Heart left ventricle (tissue), 16 donors: ENCODE data around the gene SIX5. TPM values are rescaled to one million over a fixed set of nuclear protein-coding genes. Genes with fewer than 3 reads are reported as not detected.
"Not testable (repeated sequence)": the region's sequence is repeated elsewhere in the genome, so short reads cannot be mapped to it uniquely, and the experiment has no call there.

Source experiments
- ATAC-seq, 4 donors: fragments of 200-7000 bp; cut with Tn5 transposase; one replicate each; pipeline ENCODE4 v1.9.1; 2020 to 2022; ENCODE audit warnings: moderate library complexity in 4 of 4, mild to moderate bottlenecking in 3 of 4, moderate number of reproducible peaks in 1 of 4
- DNase-seq, 5 donors: peaks; one replicate each; pipeline ENCODE4 v3.0.0-alpha.2; 2020
- H3K27ac ChIP-seq, 12 donors: fragments of 200-600 bp; sonication (generic) in 4 of 12; one replicate each; pipeline versions ENCODE4 v1.5.0 to v1.8.0; 2016 to 2022; ENCODE audit warnings: mild to moderate bottlenecking in 2 of 12
- H3K27me3 ChIP-seq, 9 donors: fragments of 200-600 bp; sonication (generic) in 2 of 9; one replicate each; pipeline versions ENCODE4 v1.5.1 to v1.8.0; 2016 to 2022; ENCODE audit warnings: mild to moderate bottlenecking in 3 of 9
- H3K36me3 ChIP-seq, 9 donors: fragments of 200-600 bp; sonication (generic) in 2 of 9; one replicate each; pipeline versions ENCODE4 v1.5.0 to v1.8.0; 2018 to 2022; ENCODE audit warnings: mild to moderate bottlenecking in 2 of 9
- H3K4me1 ChIP-seq, 12 donors: fragments of 200-600 bp; sonication (generic) in 4 of 12; one replicate each; pipeline versions ENCODE4 v1.5.0 to v1.8.0; 2016 to 2022; ENCODE audit warnings: mild to moderate bottlenecking in 3 of 12
- H3K4me3 ChIP-seq, 12 donors: fragments of 200-600 bp; sonication (generic) in 4 of 12; one replicate each; pipeline versions ENCODE4 v1.5.0 to v1.8.0; 2017 to 2022; ENCODE audit warnings: mild to moderate bottlenecking in 9 of 12, moderate library complexity in 4 of 12
- H3K9me3 ChIP-seq, 12 donors: fragments of 200-600 bp; sonication (generic) in 4 of 12; one replicate each; pipeline versions ENCODE4 v1.5.0 to v1.8.0; 2016 to 2022; ENCODE audit warnings: mild to moderate bottlenecking in 1 of 12
- POLR2A ChIP-seq, 2 donors: fragments of 450-650 bp; IDR thresholded peaks; one replicate each; pipeline ENCODE4 v1.6.1; 2017; ENCODE audit warnings: antibody characterized with exemption in 2 of 2, mild to moderate bottlenecking in 2 of 2, moderate library complexity in 2 of 2
- WGBS, 4 donors: extraction: QIAGEN DNeasy Blood & Tissue Kit in 2 of 4; methylation state at CpG; one replicate each; pipeline versions ENCODE4 v1.1.5 to v1.1.7; 2013 to 2018; 5-methylcytosine and 5-hydroxymethylcytosine counted together
- intact Hi-C, 10 donors: fragments of 100-400 bp; cut with DNase I; formaldehyde crosslinking; loops; one replicate each; pipeline versions ENCODE4 v1.11.1 to v1.14.2; 2022
- polyA plus RNA-seq, 2 donors: library from polyadenylated mRNA; stranded (reverse); fragments of 200-250 nt; gene quantifications; one replicate each; pipeline ENCODE4 v1.2.3, GENCODE V29; 2013
- total RNA-seq, 9 donors: library from RNA; depleted of rRNA in 2 of 9; stranded (reverse); fragments of >200 nt in 2 of 9; fragmentation: NEBNext Ultra II Directional in 3 of 9; extraction: Animal tissue kit (Norgen Biotek cat#: 25700) in 3 of 9; gene quantifications; one replicate each; pipeline versions ENCODE4 v1.1.0 to v1.2.4, GENCODE V29; 2016 to 2023
- TF ChIP-seq, protein P1 (sequence below), 12 donors: fragments of 200-600 bp; sonication (generic) in 4 of 12; IDR thresholded peaks; one replicate each; pipeline versions ENCODE4 v1.5.0 to v1.8.0; 2018 to 2022; ENCODE audit warnings: antibody characterized with exemption in 12 of 12, mild to moderate bottlenecking in 5 of 12
- donor health status: ischemic (EF 13 %, LVEDD 7.1; RV severe dilation, severe dysfunction).
- donor health status: healthy with polysubstance abuse.
- donor health status: DM: no; HTN: yes; CAD: no.
- donor health status: DM: no; HTN: no; CAD: no.
- donor health status: ischemic (EF 25% LVEDD 6.9; RV normal size, moderate dysfunction).
- donor health status: ischemic (EF 25% LVEDD 5.7; RV mildly dilated, moderate dysfunction).
- donor health status: healthy.
- donor health status: DM: yes; HTN: yes; CAD: no.
- donor health status: ischemic (EF 35%, LVEDD 5.7; RV mildly dilated, moderate dysfunction).
- donor health status: nonischemic (EF 11% LVEDD 7.7; RV severe dilation, severe dysfunction).
- donor health status: DM: yes; HTN: yes; CAD: no.
- donor health status: PGD.
- donor health status: ischemic (EF 29% LVEDD 5.4; RV normal size, mild dysfunction).
- donor health status: nonischemic (EF 23%, LVEDD 6.1; RV moderate dilation, normal function).

The SIX5 gene
- total and polyA plus RNA-seq, 11 donors, result 13.7 to 24.0 (median 21.9) TPM

DNA sequence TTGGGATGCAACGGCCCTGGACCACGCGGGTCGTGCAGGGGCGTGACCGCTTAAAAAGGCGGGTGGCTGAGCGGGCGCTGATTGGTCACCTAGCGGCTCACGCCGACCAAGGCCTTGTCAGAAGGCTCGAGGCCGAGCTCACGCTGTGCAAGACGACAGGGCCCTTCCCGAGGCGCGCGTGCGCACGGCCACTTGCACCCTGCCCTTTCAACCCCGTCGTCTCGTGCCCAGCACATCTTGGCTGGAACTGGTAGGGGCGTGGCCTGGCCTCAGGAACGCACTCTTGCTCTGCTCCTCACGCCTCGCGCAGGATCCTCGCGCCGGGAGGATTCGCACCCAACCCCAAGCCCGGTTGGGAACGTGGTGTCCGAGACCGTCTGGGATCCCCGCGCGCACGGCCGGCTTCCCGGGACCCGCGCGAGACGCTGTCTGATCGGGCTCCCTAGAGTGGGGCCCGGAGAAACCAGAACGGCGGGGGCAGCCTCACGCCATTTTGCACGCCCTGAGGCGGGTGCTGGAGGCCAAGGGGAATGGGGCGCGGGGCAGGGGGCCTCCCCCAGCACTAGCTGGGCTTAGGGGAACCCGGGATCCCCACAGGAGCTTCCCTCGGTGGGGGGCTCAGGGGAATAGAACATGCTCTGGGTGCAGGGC is 35.8 kb downstream of the SIX5 start, which contains the start of gene MEIOSIN:
MEIOSIN (plus strand) TSS at position 280 of the 651 bp plus-strand sequence. CDS start 1,938 bp downstream, outside the sequence.
- TF ChIP-seq, protein P1, sequence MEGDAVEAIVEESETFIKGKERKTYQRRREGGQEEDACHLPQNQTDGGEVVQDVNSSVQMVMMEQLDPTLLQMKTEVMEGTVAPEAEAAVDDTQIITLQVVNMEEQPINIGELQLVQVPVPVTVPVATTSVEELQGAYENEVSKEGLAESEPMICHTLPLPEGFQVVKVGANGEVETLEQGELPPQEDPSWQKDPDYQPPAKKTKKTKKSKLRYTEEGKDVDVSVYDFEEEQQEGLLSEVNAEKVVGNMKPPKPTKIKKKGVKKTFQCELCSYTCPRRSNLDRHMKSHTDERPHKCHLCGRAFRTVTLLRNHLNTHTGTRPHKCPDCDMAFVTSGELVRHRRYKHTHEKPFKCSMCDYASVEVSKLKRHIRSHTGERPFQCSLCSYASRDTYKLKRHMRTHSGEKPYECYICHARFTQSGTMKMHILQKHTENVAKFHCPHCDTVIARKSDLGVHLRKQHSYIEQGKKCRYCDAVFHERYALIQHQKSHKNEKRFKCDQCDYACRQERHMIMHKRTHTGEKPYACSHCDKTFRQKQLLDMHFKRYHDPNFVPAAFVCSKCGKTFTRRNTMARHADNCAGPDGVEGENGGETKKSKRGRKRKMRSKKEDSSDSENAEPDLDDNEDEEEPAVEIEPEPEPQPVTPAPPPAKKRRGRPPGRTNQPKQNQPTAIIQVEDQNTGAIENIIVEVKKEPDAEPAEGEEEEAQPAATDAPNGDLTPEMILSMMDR (IDR thresholded peaks at IDR 0.05), result no peak
- TF ChIP-seq POLR2A (IDR thresholded peaks at IDR 0.05), result no peak
- DNase-seq (no peak), ATAC-seq (no peak)
- no peak within 1 kb of the TSS for H3K27ac ChIP-seq
- H3K4me3 ChIP-seq, result no peak within 1 kb of the TSS
- intact Hi-C loops, result loop anchor here in 7 of 10 donors (5.0 kb wide), 2 partner anchors 34 to 41 kb away; partner anchors contain the start of genes SIX5 (in 6 of the 7), QPCTL (in 1 of the 7) and SNRPD2 (in 1 of the 7)
- H3K4me1 ChIP-seq, result peaks cover 0 to 21% (median 12%) of the 10 kb centered on the region in 12 donors
- H3K9me3 ChIP-seq, result no peaks in the 10 kb centered on the region
- 90 to 95% (median 91%) methylated on average over 41 to 59 of the region's 59 CpGs for WGBS, 4 donors
- H3K27me3 ChIP-seq, result no peaks in the 10 kb centered on the region
- no peaks in the 10 kb centered on the region for H3K36me3 ChIP-seq

DNA sequence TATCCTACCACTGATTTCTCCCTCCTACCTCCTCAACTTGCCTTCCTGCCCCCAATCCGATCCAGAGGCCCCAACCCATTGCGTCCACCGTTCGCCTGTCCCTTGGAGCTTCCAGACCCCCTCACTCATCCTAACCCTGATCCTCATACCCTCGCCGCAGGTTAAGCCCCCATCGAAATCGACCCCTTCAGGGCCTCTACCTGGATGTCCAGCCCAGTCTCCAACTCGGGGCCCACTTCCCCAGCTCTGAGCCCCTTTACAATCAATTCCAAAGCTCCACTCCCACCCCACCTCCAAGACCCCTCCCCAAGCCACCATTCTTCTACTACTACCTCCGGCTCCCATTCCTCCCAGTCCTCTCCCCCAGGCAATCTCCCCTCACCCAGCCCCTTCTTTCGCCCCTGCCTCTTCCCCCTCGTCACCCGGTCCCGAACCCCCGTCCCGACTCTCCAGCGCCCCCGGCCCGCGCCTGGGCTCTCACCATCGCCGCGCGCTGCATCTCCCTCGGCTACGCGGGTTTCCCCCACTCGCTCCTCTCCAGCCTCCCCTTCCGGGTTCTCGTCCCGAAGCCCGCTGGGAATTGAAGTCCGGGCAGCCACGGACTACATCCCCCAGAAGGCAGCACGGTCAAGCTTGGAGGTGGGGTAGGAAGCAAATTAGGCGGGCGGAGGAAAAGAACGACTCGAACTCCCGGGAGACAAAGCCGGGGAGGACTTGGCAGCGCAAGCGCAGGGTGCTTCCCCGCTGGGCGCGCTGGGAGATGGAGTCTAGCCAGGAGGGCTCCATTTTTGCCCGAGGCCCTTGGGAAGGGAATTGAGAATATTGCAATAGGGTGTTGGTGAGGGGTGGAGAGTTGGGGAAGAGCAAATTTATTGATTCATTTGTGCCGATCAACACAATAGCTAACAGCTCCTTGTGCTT is 38.4 kb downstream of the SIX5 start, which contains the start of gene FBXO46:
FBXO46 (minus strand) TSS at position 529 of the 921 bp plus-strand sequence. CDS start 17,401 bp downstream, outside the sequence.
- Histone ChIP-seq H3K27me3 (no peaks in the 10 kb centered on the region), H3K36me3 (no peaks in the 10 kb centered on the region), H3K4me3 (peak within 1 kb of the TSS; percentile 66 to 93 (median 80)), H3K4me1 (peaks cover 0 to 22% (median 12%) of the 10 kb centered on the region in 12 donors), H3K27ac (peak within 1 kb of the TSS in 11 of 12 donors; percentile 57 to 84 (median 62)), H3K9me3 (no peaks in the 10 kb centered on the region)
- ATAC-seq (peak; percentile 98 to 99 (median 99)), DNase-seq (peak; percentile 97 to 99 (median 98))
- intact Hi-C loops, result loop anchor here in 9 of 10 donors (1.0 to 5.0 kb wide), 6 partner anchors 14 to 39 kb away; partner anchors contain the start of genes SIX5 (in 8 of the 9), QPCTL (in 1 of the 9) and SNRPD2 (in 1 of the 9)
- TF ChIP-seq POLR2A (IDR thresholded peaks at IDR 0.05), result peak in 1 of 2 donors; percentile 73
- TF ChIP-seq, protein P1 (IDR thresholded peaks at IDR 0.05), result no peak
- 1 to 2% (median 1%) methylated on average over 44 to 48 of the region's 48 CpGs for WGBS, 4 donors

DNA sequence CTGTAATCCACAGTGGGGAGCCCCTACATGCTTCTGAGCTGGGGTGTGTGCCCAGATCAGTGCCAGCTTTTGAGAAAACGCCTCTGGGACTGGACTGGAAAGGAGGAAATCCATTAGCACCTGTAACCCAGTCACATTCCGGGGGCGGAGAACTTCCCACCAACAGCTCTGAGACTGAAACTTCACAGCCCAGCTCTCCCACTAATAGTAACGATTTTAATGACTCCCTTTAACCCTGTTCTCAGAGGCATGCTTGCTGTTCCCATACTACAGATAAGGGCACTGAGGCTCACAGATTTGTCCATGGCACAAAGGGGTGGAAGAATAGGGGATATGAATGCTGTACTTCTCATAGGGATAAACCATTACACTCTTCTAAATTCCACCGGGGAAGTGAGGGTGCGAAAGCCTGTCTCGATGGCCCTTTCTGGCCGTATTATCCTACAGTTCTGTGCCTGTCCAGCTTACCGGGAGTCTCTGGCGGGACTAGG is 39.2 kb downstream of the SIX5 start:
- TF ChIP-seq, protein P1 (IDR thresholded peaks at IDR 0.05), result no peak
- no peak for TF ChIP-seq POLR2A (IDR thresholded peaks at IDR 0.05)
- DNase-seq (no peak), ATAC-seq (no peak)
- H3K27ac ChIP-seq, result peak overlapping the region in 8 of 12 donors; percentile 43 to 84 (median 68)
- H3K4me3 ChIP-seq, result peak overlapping the region; percentile 66 to 93 (median 80)
- WGBS, 4 donors, result 4 to 15% (median 10%) methylated on average over 10 of the region's 10 CpGs
- no peaks in the 10 kb centered on the region for H3K27me3 ChIP-seq
- intact Hi-C loops, result loop anchor here in 9 of 10 donors (2.0 to 5.0 kb wide), 4 partner anchors 13 to 39 kb away; partner anchors contain the start of genes SIX5 (in 7 of the 9), QPCTL (in 1 of the 9) and SNRPD2 (in 1 of the 9)
- peaks cover 0 to 22% (median 12%) of the 10 kb centered on the region in 12 donors for H3K4me1 ChIP-seq
- H3K36me3 ChIP-seq, result no peaks in the 10 kb centered on the region
- no peaks in the 10 kb centered on the region for H3K9me3 ChIP-seq

DNA sequence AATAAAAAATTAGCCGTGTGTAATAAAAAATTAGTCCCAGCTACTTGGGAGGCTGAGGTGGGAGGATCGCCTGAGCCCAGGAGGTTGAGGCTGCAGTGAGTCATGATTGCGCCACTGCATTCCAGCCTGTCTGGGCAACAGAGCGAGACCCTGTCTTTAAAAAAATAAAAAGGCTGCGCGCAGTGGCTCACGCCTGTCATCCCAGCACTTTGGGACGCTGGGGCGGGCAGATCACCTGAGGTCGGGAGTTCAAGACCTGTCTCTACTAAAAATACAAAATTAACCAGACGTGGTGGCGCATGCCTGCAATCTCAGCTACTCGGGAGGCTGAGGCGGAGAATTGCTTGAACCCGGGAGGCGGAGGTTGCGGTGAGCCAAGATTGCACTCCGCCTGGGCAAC is 40.4 kb downstream of the SIX5 start:
- ATAC-seq, intact Hi-C loops, H3K9me3 ChIP-seq, DNase-seq, H3K27me3 ChIP-seq, H3K27ac ChIP-seq, H3K36me3 ChIP-seq: not testable (repeated sequence)
- 94 to 97% (median 95%) methylated on average over 18 of the region's 18 CpGs for WGBS, 4 donors
- peak overlapping the region in 1 of 12 donors; percentile 92 for H3K4me3 ChIP-seq
- H3K4me1 ChIP-seq, result peaks cover 0 to 22% (median 12%) of the 10 kb centered on the region in 12 donors

DNA sequence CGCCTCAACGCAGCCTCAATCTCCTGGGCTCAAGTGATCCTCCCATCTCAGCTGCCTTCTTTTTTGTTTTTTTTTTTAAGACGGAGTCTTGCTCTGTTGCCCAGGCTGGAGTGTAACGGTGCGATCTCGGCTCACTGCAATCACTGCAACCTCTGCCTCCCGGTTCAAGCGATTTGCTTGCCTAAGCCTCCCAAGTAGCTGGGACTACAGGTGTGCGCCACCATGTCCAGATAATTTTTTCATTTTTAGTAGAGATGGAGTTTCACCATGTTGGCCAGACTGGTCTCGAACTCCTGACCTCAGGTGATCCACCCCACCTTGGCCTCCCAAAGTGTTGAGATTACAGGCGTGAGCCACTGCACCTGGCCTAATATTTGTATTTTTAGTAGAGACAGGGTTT is 49.0 kb downstream of the SIX5 start:
- peaks cover 0 to 40% (median 16%) of the 10 kb centered on the region in 12 donors for H3K4me1 ChIP-seq
- ATAC-seq, DNase-seq, H3K27ac ChIP-seq, H3K27me3 ChIP-seq, H3K4me3 ChIP-seq, H3K9me3 ChIP-seq: not testable (repeated sequence)
- 95 to 98% (median 98%) methylated on average over 11 of the region's 11 CpGs for WGBS, 4 donors
- intact Hi-C loops, result loop anchor here in 1 of 10 donors (5.0 kb wide), 1 partner anchor 42 kb away; no protein-coding TSS in a partner anchor
- peaks cover 0 to 26% (median 7%) of the 10 kb centered on the region in 9 donors for H3K36me3 ChIP-seq
